Ishikawa (cell line): Measurements from ENCODE around the gene UTP14A.

ENCODE experiments used
- CEBPB ChIP-seq: IDR thresholded peaks from 2 replicates; pipeline ENCODE4 v1.6.1; 2012
- FOXM1 ChIP-seq: IDR thresholded peaks from 2 replicates; pipeline ENCODE4 v1.6.1; 2012; ENCODE audit warnings: low read depth, borderline replicate concordance
- RAD21 ChIP-seq: IDR thresholded peaks from 2 replicates; pipeline ENCODE4 v1.6.1; 2012; ENCODE audit warnings: low read depth
- REST ChIP-seq: IDR thresholded peaks from 2 replicates; pipeline ENCODE4 v1.6.1; 2012; ENCODE audit warnings: low read depth, mild to moderate bottlenecking
- TAF1 ChIP-seq: IDR thresholded peaks from 2 replicates; pipeline ENCODE4 v1.6.1; 2012; ENCODE audit warnings: low read depth, mild to moderate bottlenecking
- TEAD4 ChIP-seq: IDR thresholded peaks from 2 replicates; pipeline ENCODE4 v1.6.1; 2012

DNA sequence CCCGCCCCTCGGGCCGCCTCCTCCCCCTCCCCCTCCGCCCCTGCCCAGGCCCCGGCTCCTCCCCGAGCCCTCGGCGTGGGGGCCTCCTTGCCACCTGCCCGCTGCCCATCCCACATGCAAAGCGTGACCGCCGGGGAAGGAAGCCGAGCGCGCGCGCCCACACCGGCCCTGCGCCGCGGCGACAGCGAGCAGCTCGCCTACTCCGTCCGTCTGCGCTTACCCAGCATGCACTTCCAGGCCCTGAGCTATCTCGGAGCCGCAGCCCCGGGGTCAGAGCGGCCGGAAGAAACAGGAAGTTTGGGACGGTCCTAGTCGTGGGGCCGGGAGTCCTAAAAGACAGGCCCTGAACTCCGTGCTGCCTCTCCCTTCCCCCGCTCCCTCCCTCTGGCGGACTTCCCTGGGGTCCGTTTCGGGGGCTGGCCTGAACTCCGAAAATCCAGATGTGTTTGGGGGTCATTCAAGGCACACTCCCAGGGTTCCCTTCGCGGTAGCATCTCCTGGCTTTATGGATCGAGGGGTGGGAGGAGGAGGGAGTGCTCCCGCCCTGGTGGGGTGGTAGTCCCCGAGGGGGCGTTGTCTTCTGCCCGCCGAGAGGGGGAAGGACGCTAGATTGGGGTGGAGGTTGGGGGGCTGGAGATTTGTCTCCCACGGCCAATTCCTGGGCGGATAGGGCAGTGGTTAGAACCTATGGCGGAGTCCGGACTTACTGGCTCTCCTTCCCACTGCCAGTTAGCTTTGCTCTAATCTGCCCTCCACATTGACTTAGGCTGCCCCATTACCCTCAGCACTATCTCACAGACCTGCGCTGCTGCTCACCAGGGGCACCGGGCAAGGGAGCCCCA, 51.5 kb downstream of the UTP14A start:
- TF ChIP-seq TAF1 (0 out of 2 replicates have a peak, but pooled peaks have one; percentile 43), TEAD4 (no peak), CEBPB (no peak), REST (no peak), FOXM1 (no peak), RAD21 (no peak)
